ENCODE data around the gene DGKI.

The DGKI gene

DNA sequence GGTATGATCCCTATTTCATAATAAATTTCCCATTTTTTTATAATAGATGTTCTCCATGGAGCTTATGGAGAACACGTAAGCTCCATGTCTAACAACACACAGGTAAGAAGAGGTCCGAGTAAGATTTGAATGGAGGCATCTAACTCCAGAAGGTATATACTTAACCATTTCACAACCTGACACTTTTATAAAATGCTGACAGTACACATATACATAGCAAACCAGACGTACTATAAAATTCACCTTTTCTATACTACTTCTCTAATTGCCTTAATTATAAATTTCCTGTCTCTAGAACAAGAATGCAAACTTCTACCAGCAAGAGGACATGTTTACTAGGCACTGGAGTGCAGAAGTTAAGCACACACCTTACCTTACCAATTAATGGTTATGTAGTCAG, 151.3 kb downstream of the DGKI start:
- in situ Hi-C loops (cut with HindIII; ENCODE audit: low sequenced_read_pairs) = no loop called here

DNA sequence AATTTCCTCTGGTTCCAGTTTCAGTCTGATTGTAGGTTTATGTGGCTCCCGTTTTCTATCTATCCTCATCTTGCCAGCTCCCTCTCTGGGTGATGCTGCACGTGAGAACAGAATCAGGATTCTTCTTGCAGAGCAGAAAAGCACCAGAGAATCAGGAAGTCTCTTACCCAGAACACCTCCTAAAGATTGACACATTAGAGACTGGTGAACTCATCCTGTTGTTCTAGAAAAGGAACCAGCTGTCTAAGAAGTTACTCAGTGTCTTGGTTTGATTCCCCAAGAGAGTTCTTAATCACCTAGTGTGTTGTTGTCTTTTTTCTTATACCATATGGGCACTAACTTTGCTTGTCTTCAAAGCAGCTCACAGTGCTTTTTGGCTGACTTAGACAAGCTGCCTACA, 152.4 kb downstream of the DGKI start:
- in situ Hi-C loops (cut with HindIII; ENCODE audit: low sequenced_read_pairs) = no loop called here

DNA sequence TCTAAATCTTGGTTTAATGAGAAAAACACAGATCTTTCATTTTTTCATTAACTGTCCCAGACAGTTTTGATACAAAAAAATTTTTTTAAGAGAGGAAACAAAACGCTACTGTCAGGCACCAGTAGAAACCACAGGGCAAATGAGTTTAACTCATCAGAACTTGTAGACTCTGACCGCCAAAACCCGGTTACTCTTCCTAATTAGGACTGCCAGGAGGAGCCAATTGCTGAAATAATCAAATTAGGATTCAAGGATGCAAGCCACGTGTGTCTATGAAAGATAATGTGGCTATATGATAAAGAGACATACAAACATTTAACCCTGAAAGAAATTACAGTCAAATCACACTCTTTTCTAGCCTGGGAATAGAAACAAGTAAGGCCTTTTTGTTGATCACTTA, 154.4 kb downstream of the DGKI start:
- in situ Hi-C loops (cut with HindIII; ENCODE audit: low sequenced_read_pairs) = no loop called here

DNA sequence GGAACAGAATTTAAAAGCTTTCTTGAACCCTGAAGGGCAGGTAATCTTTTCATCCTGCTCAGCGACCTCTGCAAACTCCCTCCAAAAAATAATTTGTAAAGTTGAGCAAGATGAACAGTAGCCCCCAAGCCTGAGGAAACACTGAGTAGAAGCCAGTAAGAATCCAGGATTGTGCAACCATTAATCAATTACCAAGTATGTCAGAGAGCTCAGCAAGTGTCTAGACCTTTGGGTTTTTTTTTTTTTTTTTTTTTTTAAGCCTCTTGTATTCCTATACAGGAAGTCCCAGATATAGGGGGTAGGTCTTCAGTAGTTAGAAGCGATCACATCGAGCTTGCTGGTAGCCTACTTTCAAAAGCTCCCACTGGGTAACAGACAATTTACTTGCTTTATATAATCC, 155.2 kb downstream of the DGKI start:
- in situ Hi-C loops (cut with HindIII; ENCODE audit: low sequenced_read_pairs) = no loop called here

DNA sequence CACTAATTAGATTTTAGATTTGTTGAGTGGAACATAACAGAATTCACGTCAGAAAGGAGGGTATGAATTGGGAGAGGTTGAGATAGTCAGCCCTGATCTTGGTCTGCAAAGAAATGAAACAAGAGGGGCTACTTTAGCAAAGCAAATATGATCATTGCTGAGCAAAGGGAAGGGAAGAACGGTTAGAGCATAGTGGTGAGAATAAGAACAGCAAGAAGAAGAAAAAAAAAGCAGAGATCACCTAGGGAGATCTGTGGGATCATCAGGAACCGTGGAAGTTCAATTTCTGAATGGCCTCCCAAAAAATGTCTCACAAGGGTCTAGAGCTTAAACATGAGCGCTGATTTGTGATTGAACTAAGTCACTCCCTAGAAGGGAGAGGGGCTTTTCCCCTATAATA, 156.1 kb downstream of the DGKI start:
- in situ Hi-C loops (cut with HindIII; ENCODE audit: low sequenced_read_pairs) = no loop called here

DNA sequence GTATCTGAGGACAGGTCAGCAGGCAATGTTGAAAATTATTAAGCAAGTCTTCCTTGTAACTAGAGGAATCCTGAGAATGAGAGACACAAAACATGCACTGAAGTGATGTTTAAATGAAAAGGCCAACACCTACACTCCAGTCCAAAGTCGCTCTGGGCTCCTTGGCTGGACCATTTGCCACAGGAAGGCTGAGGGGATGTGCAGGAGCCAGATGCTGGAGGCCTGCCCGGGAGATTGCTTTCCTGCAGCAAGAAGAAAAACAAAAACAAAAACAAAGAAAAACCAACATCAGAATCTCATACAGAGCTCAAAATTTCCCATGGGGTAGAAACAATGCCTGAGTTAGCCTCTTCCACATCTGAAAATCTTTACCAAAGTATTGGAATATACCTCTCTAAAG, 157.0 kb downstream of the DGKI start:
- in situ Hi-C loops (cut with HindIII; ENCODE audit: low sequenced_read_pairs) = no loop called here

DNA sequence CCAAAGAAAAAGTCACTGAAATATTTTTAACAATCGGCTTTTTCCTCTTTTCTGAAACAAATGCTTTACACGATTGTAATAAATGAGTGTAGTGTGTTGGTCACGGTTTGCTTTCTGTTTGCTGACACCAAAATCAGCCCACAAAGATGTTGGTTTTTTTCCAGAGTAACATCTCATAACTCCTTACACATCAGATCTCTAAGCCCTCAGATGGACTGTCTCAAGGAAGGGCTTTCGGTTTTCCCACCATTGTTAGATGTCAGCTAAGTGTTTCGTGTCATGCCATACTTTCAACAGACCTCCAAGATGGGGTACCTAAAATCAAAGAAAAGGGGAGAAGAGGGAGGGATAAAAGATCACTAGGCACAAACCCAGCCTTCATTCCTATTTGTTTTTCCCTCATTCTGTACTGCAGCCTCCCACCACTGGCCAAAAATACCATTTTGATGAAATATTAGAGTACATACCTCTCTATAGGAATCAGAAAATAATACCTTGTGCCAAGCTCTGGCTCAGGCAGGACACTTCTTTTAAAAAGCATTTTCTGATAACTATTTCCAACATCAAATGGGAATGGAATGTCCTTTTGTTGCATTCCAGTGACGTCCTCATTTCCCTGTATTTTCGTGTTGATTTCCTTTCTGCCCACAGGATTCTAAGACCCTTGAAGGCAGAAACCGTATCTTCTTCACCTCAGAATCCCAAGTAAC, 159.1 kb downstream of the DGKI start:
- in situ Hi-C loops (cut with HindIII; ENCODE audit: low sequenced_read_pairs) = no loop called here

DNA sequence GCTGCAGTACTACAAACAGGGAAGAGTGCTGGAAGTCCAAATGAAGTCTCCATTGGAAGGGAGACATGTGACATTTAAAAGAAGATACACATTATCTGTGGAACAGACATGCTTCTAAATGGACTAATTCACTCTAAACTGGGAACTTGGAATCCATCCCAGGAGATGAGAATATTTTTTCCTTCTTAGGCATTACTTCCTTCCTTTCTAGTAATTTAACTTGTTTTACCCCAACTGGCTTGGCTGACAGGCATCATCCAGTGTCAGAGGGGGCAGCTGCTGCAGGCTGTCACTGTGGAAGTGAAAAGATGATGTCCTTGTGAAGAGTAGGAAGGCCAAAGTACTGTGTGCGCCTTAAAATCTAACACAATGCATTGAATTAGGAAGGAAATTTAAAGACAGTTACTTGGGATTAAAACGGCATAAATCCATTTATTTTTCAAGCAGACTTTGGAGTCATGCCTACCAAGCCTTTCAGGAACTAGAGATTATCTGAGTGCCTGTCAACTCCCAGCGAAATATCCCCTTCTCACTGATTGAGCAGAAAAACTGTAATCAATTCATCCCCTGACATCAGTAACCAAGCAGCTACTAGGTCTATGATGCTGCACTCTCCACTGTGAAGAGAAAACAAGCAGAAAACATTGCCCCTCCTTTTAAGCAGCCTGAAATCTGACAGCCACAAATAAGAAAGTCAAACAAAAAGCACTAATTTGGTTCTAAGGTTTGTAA, 161.2 kb downstream of the DGKI start:
- in situ Hi-C loops (cut with HindIII; ENCODE audit: low sequenced_read_pairs) = no loop called here

DNA sequence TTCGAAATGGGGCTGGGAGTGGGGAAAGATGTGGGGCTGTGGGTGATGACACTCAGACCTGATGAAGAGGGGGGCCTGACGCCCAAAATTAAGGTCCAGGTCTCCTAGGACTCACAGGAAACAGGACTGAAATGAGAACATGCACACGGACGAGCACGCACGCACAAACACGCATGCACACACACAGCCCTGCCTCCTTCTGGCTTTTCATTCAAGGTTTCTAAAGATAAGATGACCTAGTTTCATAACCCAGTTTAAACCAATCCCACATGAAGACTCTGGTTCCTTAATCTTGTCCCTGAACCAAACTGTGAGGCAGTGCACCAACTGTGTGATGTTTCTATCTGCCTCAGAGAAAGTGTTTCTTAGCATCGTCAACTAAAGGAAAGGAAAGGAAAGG, 162.0 kb downstream of the DGKI start:
- in situ Hi-C loops (cut with HindIII; ENCODE audit: low sequenced_read_pairs) = no loop called here

DNA sequence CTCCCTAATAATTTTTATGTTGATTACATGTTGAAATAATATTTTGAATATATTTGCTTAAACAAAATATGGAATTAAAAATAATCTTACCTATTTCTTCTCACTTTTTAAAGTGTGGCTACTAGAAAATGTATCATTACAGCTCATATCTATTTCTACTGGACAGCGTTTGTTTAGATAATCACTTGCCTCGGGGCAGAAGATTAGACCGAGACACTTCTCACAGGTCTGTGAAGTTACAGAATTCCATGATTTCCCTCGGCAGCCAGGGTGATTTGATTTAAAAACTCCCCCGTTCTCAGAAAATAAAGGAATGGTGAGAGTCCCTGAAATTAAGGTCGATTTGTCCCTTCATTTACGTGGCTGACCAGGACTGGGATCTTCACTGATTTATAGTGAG, 162.5 kb downstream of the DGKI start:
- in situ Hi-C loops (cut with HindIII; ENCODE audit: low sequenced_read_pairs) = no loop called here

DNA sequence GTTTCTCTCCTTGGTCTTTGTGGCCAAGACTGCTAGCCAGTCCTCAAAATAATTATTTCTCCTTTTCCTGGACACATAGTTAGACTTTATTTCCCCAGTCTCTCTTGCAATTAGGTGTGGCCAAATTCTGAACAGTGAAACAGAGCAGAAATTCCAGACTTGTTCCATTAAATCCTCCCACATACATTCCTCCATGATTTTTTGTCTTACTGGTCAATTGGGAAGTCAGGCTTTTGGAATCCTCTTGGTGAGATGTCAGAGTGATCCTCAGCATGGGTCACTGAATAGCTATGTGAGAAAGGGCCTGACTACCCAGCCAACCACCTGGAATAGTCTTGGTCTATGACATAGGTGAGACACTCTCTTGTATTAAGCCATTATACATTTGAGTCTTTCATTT, 164.2 kb downstream of the DGKI start:
- in situ Hi-C loops (cut with HindIII; ENCODE audit: low sequenced_read_pairs) = no loop called here

DNA sequence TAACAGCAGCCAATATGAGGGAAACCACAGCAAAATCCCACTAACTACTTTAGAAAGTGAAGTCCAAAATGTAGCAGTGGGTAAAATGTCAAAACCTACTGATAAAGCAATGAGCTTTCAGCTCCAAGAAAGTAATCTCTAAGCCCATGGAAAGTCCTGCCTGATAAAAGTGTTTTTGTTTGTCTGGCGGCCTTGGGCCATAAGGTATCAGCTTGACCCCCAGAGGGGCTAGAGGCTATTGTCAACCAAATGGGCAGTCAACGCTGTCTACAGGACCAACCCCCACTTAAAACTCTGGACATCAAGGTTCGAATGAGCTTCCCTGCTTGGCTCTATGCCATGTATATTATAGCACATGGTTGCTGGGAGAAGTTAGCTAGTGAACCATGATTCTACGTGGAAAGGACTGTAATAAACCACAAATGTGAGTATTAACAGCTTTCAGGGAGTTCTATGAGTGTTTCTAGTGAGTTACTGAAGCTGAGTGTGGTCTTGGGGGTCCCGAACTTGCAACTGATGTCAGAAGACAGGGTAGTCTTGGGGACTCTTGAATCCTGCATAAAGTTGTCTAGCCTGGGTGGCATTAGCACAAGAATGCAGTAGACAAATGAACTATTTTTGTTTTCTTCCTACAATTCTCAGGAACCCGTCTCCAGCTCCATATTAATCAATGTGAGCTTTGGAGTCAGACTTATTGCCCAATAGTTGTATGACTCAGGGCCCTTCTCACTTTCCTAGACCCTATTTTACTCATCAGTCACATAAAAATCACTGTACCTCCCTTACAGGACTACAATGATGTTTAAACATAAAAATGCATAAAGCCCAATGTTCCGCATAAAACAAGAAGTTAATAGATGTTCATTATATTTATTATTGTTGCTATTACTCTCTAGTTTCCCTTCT, 164.9 kb downstream of the DGKI start:
- in situ Hi-C loops (cut with HindIII; ENCODE audit: low sequenced_read_pairs) = no loop called here

DNA sequence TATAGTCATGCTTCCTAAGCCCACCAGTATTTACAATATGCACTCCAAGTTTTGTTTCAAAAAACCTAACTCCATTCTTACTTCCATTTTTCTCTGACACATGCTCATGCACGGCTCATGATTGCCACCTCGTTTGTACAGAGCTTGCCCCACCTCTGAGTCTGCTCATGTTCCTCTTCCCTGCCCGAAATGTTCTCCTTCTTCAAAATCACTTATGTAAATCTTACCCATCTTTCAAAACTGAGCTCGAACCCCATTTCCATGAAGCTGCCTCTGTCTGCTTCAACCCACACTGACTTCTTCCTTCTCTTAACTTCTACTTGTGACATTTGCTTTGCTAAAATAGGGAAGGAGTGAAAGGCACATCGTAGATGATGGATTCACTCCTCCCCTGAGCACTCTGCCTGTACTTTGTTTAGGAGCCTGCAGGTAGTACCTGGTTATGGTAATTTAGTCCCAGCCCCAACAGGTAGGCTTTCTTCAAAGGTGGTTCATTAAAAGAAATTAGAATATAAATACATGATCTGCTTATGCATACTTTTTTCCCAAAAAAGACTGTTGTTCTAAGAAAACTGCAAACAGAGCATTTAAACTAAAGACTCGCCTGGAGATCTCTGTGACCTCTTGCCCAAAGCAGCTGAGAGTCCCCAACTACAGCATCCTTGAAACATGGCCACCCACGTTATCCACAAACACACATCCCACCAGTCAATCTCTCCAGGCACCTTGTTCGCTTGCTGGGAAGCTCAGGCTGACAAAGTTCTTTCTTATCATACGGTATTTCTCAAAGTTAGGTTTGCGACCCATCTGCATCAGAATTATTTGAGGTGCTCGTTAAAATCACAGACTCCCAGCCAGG, 172.0 kb downstream of the DGKI start:
- in situ Hi-C loops (cut with HindIII; ENCODE audit: low sequenced_read_pairs) = no loop called here

DNA sequence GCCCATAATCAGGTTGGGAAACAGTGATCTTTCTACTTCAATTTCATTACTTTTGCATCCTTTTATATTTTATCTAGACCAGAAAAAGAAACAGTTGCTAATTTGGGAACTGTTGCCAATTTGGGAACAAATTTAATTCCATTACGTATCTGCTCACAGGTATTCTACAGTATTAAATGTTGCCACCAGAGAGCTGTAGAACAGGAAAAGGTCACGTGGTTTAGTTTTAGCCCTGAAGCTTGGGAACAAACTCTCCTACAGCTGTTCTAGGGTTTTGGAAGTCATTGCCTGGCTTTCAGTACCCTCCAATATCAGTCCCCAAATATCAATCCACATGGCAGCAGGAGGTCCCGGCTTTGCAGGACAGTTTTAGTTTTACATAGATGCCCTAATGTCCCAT, 172.7 kb downstream of the DGKI start:
- in situ Hi-C loops (cut with HindIII; ENCODE audit: low sequenced_read_pairs) = no loop called here

DNA sequence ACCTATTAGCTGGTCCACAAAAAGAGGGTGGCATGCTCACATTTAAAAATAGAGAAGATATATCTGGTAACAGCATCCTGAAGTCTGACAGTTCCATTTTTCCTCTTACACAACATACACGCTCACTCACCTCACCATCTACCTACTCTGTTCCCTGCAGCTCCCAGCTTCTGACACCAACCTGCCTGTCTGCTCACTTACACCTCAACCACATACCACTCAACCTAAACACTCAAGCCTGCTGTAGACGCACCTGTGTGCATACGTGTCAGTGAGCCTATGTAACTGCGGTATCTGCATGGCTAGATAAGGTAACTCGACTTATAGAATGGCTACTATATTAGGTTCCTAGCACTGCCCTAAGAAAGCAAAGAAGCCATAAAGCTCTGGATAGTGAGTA, 174.9 kb downstream of the DGKI start:
- in situ Hi-C loops (cut with HindIII; ENCODE audit: low sequenced_read_pairs) = no loop called here

DNA sequence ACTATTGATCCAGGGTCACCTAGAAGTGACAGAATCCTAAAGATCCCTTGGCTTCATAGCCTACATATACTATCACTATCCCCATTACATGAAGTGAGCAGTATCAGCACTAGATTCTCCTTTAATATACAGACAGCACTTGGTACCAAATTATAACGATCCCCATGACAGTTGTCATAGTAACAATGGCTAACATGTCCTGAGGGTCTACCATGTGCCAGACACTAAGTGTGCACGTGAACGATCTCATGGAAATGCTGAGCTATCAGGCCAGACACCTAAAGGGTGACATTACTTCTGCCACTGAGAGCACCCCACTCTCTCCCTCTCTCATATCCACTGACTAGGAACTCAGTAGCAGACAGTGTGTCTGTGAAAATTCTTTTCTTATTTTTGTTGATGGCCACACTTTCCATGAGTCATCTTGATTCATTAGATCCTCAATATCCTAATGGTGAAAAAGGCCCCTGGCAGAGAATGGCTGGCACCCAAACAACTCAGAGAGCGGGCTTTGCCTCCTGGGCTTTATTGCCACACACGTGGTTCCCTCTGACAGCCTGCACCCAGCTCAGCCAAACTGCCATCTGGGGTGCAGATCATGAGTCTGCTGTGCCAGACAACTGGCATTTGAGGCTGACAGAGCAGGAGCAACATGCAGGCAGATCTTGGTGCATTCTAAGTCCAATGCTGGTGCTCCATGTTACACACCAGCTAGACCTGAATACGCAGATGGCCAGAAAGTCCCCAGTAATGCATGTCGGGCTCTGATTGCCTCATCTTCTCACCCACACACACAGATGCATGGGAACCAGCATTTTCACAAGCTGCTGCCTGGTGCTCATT, 176.3 kb downstream of the DGKI start:
- in situ Hi-C loops (cut with HindIII; ENCODE audit: low sequenced_read_pairs) = no loop called here

DNA sequence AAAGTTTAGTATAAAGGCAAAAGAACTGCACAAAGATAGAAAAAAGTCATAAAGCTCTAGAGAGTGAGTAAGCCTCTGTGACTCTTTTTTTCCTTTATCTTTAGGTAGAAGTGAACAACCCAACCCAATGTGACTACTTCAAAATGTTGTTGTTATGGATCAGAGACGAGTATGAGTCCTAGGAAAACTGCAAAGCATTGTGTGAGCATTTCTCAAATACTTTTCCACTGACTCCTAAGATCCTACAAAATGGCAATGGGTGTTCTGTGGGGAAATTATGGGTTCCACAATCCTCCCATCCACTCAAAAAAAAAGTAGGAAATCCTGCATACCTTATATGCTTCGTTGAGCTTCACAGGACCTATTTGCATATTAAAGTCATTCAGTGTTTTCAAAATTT, 177.1 kb downstream of the DGKI start:
- in situ Hi-C loops (cut with HindIII; ENCODE audit: low sequenced_read_pairs) = no loop called here

DNA sequence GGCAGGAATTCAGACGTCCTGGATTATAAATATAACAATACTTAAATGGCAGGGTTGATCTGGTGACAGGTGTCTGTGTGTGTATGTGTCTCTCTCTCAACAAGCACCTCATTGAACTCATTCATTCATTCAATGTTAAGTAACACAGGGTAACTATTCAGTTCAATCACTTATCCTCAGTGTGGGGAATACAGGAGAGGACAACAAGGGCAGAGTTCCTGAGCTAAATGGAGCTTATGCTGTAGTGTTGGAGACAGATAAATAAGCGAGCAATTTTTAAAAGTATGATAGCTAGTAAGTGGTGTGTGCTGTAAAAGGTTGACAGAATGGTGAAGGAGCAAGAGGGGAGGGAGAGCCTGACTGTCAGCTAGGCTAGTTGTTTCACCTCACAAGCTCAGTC, 178.4 kb downstream of the DGKI start:
- in situ Hi-C loops (cut with HindIII; ENCODE audit: low sequenced_read_pairs) = no loop called here

DNA sequence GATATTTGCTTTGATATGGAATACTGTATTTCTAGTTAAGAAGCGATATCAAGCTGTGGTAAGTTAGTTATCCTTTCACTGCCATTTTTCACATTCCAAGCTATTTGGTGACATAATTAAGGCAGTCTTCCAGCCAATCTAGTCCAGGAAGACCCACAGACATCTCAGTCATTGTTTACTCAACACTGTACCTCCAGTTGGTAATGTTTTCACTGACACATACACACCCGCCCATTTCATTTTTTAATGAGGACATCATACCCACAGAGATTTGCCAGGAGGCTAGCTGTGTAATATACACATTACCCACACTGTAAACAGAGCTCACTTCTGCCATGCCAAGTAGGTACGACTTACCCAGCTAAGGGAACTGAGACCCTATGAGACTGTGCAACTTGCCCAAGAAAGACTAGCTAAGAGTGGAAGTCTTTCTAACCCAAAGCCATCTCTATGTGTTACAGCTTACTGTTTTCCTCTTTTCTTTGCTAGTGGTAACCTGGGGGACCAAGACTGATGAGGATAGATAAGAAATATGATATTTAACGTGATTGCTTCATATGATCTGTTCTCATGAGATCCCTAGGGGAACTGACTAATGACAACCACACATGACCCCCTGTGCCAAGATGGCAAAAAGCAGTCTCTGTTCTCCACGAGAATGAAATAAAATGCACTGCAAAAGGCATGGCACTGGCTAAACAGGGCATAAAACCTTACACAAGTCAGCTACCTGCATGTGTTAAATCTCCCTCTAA, 179.0 kb downstream of the DGKI start:
- in situ Hi-C loops (cut with HindIII; ENCODE audit: low sequenced_read_pairs) = no loop called here

Data from endothelial cell of hepatic sinusoid (primary cell).